Stimulated activated CD4-positive, alpha-beta T cell treated with anti-CD3 and anti-CD28 coated beads, TNF-alpha, amount 100 ng/mL, for 1 hour (primary cell): ENCODE data around the gene NARS2.
A peak's percentile ranks its signal among the peaks of the same experiment; 100 is the strongest.
"Not testable (repeated sequence)": the region's sequence is repeated elsewhere in the genome, so short reads cannot be mapped to it uniquely, and the experiment has no call there.

Experiments used
- DNase-seq, 3 donors: peaks; one replicate each; pipeline ENCODE4 v3.0.0-alpha.2; 2020; ENCODE audit warnings: low read depth in 3 of 3, low spot score in 1 of 3

Gene NARS2, protein sequence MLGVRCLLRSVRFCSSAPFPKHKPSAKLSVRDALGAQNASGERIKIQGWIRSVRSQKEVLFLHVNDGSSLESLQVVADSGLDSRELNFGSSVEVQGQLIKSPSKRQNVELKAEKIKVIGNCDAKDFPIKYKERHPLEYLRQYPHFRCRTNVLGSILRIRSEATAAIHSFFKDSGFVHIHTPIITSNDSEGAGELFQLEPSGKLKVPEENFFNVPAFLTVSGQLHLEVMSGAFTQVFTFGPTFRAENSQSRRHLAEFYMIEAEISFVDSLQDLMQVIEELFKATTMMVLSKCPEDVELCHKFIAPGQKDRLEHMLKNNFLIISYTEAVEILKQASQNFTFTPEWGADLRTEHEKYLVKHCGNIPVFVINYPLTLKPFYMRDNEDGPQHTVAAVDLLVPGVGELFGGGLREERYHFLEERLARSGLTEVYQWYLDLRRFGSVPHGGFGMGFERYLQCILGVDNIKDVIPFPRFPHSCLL

DNA sequence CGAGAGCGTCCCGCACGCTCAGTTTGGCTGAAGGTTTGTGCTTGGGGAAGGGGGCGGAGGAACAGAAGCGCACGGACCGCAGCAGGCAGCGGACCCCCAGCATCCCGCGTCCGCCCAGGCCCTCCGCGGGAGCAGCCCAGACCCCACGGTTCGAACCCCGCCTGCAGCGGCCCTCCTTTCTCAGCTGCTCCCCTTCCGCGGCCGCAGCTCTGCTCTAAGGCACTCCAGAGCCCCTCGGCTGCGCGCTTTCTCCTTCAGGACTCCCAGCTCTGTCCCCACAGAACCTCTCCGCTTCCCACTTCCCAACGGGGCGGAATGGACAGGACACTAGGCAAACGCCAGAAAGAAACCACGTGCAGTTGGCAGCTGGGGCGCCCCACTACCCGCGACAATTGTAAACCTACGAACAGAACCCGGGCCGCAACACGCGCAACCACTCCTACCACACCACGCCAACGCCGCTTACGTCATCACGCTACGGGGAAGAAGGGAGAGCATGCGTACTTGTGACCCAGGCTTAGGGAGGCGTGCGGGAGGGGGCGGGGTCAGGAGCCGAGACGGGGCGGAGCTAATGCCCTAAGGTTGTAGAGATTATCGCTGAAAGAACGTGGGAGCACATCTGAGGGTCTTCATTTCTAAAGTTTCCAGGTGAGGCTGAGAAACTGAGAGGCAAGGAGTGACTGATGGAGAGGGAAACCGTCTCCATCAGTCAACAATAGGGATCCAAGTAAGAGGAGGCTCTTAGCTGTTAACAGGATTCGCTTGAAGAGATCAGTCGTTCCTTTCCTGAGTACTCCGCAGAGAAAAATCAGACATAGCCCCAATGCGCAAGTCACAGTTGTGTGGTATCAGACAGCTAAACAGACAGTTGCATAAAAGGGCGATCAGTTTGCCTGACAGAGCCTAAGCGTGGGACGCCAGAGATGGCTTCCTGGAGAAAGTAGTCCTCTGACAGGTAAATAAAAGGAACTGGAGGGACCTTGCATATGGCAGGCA, at the start of gene NARS2:
Gene NARS2 (minus strand): TSS at position 479 of the 996 bp plus-strand sequence. CDS start 376 bp downstream, at position 103.
- DNase-seq: peak; percentile 89 to 98 (median 94)

DNA sequence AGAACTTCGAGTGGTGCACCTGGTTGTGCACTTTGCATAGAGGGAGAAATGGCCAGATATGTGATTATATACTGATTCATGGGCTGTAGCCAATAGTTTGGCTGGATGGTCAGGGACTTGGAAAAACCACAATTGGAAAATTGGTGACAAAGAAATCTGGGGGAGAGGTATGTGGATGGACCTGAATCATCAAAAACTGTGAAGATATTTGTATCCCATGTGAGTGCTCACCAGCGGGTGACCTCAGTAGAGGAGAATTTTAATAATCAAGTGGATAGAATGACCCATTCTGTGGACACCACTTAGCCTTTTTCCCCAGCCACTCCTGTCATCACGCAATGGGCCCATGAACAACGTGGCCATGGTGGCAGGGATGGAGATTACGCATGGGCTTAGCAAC, 48.0 kb upstream of the NARS2 start:
- DNase-seq: no peak

DNA sequence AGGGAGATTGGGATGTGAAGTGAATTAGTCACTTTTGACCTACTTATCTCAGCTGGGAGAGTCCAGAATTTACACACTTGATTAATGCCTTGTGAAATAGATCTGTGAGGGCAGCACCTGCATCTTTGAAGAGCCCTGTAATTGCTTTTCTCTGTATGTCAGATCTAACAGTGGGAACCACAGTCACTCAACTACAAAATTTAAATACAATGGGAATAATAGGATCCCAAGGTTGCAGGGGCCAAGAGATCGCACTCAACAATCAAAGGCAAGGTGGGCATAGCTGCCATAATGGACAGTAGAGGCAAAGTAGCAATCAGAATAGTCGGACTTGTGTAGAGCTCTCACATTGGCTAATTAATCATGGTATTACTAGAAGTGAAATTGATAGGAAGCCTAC, 45.5 kb upstream of the NARS2 start:
- DNase-seq: no peak

DNA sequence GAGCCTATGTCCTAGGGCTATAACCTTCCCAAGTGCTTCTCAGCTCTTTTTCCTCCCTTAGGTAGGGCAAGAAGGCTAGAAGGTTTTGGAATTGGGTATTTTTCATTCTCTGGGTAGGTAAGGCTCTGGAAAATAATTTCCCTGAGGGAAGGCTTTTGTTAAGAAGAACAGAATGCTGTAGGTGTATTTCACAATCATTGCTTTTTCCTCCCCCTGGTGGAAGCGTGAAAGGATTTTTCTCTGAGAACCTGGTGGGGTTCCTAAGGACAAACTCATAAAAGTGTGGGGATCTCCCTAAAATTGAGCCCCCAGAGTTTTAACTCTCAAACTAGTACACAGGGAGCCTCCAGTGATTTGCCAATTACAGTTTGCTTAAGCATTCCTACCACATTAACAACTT, 41.1 kb upstream of the NARS2 start:
- DNase-seq: no peak

DNA sequence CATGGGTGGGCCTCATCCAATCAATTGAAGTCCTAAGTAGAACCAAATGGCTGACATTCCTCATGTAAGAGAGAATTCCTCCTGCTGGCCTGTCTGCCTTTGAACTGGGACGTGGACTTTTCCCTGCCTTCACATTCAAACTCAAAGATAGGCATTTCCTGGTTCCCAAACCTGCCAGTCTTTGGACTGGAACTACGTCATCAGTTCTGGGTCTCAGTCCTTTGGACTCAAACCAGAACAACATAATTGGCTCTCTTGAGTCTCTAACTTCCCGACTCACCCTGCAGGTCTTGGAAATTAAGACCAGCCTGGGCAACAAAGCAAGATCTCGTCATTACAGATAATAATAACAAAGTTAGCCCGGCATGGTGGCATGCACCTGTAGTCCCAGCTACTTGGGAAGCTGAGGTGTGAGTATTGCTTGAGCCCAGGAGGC, 38.7 kb upstream of the NARS2 start:
- no peak for DNase-seq

DNA sequence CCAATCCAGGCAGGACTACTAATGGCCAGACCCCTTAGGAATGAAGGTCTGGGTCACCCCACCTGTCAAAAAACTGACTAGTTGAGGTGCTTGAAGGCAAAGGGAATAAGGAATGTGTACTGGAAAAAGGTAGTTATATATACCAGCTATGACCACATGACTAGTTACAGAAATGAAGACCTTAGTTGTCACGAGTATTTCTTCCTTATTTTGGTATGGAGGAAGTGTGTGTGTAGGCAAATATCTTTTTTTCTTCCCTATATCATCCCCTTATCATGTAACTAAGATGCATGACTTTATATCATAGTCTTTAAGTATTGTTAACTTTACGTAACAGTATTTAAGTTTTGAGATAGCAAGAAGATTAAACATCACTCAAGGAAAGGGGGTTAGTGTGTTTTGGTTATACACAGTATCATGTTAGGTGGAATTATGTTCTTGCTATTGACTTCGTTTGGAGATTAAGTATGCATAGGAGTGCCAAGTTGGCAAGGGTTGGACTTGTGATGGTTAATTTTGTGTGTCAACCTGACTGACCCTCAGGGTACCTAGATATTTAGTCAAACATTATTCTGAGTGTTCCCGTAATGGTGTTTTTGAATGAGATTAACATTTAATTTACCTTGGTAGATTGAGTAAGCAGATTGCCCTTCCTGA, 38.2 kb upstream of the NARS2 start:
- no peak for DNase-seq

DNA sequence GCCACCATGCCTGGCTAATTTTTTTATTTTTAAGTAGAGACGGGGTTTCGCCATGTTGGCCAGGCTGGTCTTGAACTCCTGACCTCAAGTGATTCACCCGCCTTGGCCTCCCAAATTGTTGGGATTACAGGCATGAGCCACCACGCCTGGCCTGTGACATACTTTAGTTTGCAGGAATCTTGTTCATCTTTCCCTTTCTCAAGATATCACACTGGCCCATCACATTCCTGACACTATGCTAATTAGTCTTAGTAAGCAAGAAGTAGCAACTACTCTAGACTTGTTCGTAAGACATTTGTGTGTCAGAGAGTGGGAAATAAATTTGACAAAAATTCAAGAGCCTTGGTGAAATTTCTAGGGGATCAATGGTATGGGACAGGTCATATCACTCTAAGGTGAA, 34.7 kb upstream of the NARS2 start:
- DNase-seq: not testable (repeated sequence)

DNA sequence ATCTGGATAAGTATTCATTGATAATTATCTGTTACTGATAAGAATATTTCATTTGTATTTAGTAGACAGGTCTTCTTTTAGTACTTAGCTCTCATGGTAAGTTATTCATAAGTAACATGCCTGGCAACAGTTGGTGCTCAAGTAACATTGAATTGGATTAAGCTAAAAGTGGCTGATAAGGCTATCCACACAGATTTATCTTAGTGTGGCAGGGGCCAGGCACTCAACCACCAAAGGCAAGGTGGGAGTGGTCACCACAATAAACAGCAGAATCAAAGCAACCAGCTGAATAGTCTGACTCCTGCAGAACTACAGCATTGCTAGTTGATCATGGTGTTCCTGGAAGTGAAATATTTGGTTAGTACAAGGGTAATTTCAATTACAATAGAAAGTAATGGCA, 33.0 kb upstream of the NARS2 start:
- DNase-seq: no peak

DNA sequence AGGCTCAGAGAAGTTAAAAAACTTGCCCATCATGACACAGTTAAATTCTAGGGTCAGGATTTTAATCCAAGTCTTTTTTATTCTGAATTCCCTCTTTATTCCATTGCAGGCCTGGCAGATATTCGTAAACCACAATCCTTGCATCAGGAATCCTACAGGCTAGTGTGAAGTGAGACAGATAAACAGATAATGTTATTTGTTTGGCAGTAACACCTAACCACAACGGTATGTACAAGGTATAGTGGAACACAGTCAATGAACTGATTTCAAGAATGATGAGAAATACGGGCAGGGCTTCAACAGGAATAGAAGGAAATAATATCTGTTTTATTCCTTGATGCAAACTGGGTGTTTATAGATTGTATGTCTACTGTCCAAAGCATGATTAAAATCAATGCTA, 32.0 kb upstream of the NARS2 start:
- no peak for DNase-seq

DNA sequence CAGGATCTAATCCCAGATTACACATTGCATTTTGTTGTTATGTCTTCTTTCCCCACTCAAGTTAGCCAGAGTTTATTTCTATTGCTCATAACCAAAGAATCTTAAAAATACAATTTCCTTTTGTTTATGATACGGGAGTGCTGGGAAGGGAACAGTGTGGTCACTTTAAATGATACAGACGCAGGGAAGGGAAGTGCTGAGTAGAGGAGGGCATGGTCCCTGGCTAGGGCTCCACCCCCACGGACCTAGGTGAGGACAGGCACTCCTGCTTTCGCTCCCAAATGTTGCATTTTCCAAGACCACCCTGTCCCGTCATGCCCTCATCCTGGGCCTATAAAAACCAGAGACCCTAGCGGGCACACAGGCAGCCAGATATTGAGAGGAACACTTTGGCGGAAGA, 30.6 kb upstream of the NARS2 start:
- DNase-seq: no peak

DNA sequence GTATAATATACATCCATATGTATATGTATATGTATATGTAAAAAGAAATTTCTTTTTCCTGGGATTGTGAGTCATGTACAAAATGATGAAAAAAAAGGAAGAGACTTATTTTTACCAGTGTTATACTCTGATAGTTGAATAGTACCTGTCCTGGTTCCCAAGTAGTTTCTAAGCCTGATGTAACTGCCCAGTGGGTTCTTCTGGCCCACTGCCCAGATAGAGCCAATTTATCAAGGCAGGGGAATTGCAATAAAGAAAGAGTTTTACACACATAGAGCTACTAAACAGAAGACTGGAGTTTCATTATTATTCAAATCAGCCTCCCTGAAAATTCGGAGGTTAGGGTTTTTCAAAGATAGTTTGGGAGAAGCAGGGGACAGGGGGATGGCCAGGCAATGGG, 29.1 kb upstream of the NARS2 start:
- DNase-seq: no peak

DNA sequence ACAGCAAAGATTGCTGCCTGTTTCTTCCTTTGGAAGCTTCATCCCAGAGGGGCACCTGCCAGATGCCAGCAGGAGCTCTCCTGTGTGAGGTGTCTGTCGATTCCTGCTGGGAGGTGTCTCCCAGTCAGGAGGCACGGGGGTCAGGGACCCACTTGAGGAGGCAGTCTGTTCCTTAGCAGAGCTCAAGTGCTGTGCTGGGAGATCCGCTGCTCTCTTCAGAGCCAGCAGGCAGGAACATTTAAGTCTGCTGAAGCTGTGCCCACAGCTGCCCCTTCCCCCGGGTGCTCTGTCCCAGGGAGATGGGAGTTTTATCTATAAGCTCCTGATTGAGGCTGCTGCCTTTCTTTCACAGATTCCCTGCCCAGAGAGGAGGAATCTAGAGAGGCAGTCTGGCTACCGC, 28.1 kb upstream of the NARS2 start:
- not testable (repeated sequence) for DNase-seq

DNA sequence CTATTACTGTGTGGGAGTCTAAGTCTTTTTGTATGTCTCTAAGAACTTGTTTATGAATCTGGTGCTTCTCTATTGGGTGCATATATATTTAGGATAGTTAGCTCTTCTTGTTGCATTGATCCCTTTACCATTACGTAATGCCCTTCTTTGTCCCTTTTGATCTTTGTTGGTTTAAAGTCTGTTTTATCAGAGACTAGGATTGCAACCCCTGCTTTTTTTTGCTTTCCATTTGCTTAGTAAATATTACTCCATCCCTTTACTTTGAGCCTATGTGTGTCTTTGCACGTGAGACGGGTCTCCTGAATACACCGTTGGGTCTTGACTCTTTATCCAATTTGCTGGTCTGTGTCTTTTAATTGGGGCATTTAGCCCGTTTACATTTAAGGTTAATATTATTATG, 26.4 kb upstream of the NARS2 start:
- DNase-seq: not testable (repeated sequence)

DNA sequence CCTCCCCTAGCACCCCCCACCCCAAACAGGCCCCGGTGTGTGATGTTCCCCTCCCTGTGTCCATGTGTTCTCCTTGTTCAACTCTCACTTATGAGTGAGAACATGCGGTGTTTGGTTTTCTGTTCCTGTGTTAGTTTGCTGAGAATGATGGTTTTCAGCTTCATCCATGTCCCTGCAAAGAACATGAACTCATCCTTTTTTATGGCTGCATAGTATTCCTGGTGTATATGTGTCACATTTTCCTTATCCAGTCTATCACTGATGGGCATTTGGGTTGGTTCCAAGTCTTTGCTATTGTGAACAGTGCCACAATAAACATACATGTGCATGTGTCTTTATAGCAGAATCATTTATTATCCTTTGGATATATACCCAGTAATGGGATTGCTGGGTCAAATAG, 22.9 kb upstream of the NARS2 start:
- DNase-seq: not testable (repeated sequence)

DNA sequence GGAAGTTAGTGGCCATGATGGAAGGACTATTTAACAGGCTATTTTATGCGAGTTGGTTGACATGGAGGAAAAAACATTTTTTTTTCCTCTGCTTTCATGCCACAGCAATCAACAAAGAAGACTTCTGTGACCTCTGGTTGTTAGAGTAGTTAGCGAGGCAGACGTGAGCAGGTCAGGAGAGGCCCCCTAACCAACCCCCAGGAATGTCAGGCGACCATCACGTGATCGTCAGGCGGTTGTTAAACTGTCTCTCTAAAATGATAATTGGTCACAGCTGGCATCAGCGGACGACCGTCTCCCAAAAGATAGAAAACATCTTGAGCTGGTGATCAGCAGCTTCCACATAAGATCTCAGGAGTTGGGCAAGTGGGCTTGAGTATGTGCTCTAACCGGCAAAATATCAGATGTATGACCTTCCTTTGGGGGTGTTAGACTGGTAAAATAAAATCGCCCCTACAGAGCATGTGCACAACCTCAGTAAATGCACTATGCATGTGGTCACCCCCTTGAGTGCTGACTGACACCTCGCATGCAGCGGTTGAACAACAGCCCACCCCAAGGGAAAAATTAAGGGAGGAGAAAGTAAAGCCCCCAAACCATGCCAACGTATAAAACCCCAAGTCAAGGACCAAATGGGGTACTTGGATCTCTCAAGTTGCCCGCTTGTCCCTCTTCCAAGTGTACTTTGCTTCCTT, 20.9 kb upstream of the NARS2 start:
- no peak for DNase-seq

DNA sequence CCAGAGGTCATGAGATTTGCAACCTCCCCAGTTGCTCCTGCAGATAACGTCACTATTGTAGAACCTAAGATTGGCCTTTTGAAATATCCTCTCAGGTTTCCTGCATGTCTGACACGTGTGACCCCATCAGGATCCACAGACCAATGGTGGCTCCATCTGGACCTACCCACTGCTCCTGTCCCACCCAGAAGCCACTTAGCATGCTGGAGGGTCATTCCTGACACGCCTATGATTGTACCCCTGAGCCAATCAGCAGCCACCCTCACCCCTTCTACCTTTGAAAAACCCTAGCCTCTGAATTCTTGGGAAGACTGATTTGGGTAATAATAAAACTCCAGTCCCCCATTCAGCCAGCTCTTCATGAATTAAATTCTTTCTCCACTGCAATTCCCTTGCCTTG, 20.1 kb upstream of the NARS2 start:
- DNase-seq: no peak

DNA sequence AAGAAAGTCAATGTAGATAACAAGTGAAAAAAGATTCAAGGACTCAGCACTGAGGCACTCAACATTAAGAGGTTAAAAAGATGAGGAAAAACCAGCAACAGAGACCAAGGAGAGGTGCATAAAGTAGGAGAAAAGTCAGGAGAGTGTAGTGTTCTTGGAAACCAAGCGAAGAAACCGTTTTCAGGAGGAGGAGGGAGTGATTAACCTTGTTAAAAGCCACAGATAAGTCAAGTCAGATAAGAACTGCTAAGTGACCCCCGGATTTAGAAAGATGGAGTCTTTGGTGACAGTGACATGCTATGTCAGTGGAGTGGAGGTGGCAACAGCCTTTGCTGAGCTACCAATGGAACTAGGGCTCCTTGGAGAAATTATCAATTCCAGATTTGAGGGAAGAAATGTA, 13.9 kb upstream of the NARS2 start:
- DNase-seq: no peak

DNA sequence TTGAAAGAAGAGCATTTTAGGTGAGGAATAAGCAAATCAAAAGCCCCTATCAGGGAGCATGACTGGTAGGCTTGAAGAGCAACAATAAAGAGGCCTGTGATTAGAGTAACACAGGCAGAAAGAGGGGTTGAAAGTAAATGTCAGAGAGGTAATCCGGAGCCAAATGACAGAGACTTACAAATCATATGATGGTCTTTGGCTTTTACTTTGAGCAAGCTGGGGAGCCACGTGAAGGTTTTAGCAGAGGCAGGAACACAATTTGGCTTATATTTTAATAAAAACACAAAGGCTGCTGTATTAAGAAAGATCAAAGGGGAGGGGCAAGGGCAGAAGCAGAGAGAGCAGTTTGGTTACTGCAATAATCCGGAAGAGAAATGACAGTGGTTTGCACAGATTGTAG, 12.8 kb upstream of the NARS2 start:
- no peak for DNase-seq

DNA sequence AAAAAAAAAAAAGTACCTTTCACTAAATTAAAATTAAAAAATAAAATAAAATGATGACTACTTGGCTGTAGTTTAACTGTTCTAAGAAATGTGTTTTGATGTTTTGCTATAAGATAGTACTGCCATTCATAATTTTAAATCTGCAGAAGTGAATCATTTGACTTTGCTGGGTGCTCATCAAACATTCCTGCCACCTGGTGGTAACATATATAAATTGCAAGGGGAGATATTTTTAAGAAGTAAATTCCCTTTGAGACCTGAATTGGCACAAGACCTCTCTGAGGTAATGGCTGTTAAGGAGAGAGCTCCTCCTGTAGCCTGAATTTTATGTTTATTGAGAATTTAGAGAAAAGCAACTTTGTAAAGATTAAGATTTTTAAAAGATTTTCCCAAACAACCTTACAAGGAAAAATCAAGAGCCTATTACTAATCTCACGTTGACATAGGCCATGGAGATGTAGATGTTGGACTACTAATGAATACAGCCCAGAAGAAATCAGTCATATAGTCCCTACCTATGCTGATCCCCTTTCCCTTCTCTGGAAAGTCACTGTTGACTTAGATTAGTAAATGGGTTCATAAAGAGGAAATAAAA, 11.9 kb upstream of the NARS2 start:
- no peak for DNase-seq

DNA sequence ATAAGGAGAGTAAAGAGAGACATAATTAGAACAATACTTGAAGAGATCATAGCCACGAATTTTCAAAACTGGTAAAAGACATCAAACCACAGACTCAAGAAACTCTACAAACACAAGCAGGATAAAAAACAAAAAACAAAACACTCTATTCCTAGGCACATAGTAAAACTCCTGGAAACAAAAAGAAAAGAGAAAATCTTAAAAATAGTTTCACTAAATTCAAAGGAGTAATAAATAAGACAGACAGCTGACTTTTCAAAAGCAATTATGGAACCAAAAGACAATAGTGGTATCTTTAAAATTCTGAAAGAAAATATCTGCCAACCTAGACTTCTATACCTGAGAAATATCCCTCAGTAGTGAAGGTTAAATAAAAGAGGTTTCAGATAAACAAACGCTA, 9.2 kb upstream of the NARS2 start:
- no peak for DNase-seq
